ENCODE results near the gene ZNF580. TPM values are rescaled to one million over a fixed set of nuclear protein-coding genes. Genes with fewer than 3 reads are reported as not detected.

The ZNF580 gene
- total and polyA plus RNA-seq, 2 of the 8 experiments (the other 6 are each of a cell fraction or from before 2014, with no cell fraction given), result 12.0 to 24.6 TPM

DNA sequence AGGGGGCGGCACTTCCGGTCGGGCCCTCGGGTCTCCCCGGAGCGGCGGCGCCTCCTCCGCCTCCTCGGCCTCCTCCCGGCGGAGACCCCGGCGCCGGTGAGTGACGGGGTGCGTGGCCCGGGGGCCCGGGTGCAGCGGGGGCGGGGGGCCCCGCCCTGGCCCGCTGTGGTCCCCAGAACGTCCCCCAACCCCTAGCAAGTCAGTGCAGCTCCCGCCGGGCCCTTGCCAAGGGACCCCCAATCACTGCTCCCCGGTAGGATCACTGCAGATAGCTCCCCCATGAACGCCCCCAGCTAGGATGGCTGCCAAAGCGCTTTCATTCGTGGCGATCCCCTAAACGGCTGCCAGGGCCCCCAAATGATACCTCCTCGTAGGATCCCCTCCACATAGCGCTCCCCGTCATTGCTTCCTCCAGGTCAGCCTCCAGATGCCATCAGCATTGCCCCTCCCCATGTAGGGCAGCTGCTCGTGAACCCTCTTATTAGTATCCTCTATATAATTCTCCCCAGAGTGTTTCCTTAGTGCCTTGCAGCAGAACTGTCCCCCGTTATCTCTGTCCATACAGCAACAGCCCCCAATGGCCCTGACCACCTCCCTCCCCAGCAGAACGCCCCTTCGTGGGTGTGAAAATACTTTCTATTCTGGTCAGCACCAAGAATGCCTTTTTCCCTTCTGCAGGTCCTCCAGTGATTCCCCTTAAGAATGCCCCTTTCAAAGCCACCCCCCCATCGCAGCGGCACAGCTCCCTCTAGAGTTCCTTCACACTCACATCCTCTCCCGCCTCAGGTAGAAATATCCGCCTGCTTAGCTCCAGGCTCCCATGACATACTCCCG lies 34.9 kb upstream of the ZNF580 start, which contains the start of gene ZNF865 (continued):
- TF ChIP-seq, protein P1, sequence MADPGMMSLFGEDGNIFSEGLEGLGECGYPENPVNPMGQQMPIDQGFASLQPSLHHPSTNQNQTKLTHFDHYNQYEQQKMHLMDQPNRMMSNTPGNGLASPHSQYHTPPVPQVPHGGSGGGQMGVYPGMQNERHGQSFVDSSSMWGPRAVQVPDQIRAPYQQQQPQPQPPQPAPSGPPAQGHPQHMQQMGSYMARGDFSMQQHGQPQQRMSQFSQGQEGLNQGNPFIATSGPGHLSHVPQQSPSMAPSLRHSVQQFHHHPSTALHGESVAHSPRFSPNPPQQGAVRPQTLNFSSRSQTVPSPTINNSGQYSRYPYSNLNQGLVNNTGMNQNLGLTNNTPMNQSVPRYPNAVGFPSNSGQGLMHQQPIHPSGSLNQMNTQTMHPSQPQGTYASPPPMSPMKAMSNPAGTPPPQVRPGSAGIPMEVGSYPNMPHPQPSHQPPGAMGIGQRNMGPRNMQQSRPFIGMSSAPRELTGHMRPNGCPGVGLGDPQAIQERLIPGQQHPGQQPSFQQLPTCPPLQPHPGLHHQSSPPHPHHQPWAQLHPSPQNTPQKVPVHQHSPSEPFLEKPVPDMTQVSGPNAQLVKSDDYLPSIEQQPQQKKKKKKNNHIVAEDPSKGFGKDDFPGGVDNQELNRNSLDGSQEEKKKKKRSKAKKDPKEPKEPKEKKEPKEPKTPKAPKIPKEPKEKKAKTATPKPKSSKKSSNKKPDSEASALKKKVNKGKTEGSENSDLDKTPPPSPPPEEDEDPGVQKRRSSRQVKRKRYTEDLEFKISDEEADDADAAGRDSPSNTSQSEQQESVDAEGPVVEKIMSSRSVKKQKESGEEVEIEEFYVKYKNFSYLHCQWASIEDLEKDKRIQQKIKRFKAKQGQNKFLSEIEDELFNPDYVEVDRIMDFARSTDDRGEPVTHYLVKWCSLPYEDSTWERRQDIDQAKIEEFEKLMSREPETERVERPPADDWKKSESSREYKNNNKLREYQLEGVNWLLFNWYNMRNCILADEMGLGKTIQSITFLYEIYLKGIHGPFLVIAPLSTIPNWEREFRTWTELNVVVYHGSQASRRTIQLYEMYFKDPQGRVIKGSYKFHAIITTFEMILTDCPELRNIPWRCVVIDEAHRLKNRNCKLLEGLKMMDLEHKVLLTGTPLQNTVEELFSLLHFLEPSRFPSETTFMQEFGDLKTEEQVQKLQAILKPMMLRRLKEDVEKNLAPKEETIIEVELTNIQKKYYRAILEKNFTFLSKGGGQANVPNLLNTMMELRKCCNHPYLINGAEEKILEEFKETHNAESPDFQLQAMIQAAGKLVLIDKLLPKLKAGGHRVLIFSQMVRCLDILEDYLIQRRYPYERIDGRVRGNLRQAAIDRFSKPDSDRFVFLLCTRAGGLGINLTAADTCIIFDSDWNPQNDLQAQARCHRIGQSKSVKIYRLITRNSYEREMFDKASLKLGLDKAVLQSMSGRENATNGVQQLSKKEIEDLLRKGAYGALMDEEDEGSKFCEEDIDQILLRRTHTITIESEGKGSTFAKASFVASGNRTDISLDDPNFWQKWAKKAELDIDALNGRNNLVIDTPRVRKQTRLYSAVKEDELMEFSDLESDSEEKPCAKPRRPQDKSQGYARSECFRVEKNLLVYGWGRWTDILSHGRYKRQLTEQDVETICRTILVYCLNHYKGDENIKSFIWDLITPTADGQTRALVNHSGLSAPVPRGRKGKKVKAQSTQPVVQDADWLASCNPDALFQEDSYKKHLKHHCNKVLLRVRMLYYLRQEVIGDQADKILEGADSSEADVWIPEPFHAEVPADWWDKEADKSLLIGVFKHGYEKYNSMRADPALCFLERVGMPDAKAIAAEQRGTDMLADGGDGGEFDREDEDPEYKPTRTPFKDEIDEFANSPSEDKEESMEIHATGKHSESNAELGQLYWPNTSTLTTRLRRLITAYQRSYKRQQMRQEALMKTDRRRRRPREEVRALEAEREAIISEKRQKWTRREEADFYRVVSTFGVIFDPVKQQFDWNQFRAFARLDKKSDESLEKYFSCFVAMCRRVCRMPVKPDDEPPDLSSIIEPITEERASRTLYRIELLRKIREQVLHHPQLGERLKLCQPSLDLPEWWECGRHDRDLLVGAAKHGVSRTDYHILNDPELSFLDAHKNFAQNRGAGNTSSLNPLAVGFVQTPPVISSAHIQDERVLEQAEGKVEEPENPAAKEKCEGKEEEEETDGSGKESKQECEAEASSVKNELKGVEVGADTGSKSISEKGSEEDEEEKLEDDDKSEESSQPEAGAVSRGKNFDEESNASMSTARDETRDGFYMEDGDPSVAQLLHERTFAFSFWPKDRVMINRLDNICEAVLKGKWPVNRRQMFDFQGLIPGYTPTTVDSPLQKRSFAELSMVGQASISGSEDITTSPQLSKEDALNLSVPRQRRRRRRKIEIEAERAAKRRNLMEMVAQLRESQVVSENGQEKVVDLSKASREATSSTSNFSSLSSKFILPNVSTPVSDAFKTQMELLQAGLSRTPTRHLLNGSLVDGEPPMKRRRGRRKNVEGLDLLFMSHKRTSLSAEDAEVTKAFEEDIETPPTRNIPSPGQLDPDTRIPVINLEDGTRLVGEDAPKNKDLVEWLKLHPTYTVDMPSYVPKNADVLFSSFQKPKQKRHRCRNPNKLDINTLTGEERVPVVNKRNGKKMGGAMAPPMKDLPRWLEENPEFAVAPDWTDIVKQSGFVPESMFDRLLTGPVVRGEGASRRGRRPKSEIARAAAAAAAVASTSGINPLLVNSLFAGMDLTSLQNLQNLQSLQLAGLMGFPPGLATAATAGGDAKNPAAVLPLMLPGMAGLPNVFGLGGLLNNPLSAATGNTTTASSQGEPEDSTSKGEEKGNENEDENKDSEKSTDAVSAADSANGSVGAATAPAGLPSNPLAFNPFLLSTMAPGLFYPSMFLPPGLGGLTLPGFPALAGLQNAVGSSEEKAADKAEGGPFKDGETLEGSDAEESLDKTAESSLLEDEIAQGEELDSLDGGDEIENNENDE (IDR thresholded peaks at IDR 0.05; ENCODE audit: insufficient replicate concordance, low read length), result no peak
- TF ChIP-seq, protein P2, sequence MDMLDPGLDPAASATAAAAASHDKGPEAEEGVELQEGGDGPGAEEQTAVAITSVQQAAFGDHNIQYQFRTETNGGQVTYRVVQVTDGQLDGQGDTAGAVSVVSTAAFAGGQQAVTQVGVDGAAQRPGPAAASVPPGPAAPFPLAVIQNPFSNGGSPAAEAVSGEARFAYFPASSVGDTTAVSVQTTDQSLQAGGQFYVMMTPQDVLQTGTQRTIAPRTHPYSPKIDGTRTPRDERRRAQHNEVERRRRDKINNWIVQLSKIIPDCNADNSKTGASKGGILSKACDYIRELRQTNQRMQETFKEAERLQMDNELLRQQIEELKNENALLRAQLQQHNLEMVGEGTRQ (IDR thresholded peaks at IDR 0.05; ENCODE audit: low read length), result no peak
- TF ChIP-seq CREB1 (IDR thresholded peaks at IDR 0.05) (peak; percentile 36; the same call in 1 of the 2 replicates), SIX5 (IDR thresholded peaks at IDR 0.05; ENCODE audit: low read depth, low read length) (no peak), SIRT6 (IDR thresholded peaks at IDR 0.05; ENCODE audit: low read length) (no peak)

Data from H1 (cell line).